OCI-LY3 (cell line): ENCODE measurements around the gene DCUN1D3.
A peak's percentile ranks its signal among the peaks of the same experiment; 100 is the strongest.

ENCODE experiments used
- H2AFZ ChIP-seq: fragments of 200-600, 300-600 bp; shearing (Covaris generic); 2 replicates; pipeline ENCODE4 v1.6.0; 2014; ENCODE audit warnings: antibody characterized with exemption, low read depth, low read length
- H3K27ac ChIP-seq: fragments of 200-600, 300-600 bp; sonication (generic); 2 replicates; pipeline ENCODE4 v1.5.1; 2014; ENCODE audit warnings: mild to moderate bottlenecking, low read length, moderate library complexity, mixed read lengths
- H3K27me3 ChIP-seq: fragments of 200-600, 300-600 bp; sonication (generic); 2 replicates; pipeline ENCODE4 v1.6.1; 2014; ENCODE audit warnings: low read depth, low read length, mixed read lengths
- H3K36me3 ChIP-seq: fragments of 200-600, 300-600 bp; sonication (generic); replicated peaks from 2 replicates; pipeline ENCODE3; 2014; ENCODE audit warnings: low read depth, low read length, mixed read lengths
- H3K4me1 ChIP-seq: fragments of 300-600, 200-600 bp; sonication (generic); 2 replicates; pipeline ENCODE4 v1.6.1; 2014; ENCODE audit warnings: low read length, mixed read lengths
- H3K4me2 ChIP-seq: fragments of 200-600, 300-600 bp; sonication (generic); 2 replicates; pipeline ENCODE4 v1.6.1; 2014; ENCODE audit warnings: low read length, mixed read lengths
- H3K4me3 ChIP-seq: fragments of 300-600, 200-600 bp; sonication (generic); 2 replicates; pipeline ENCODE4 v1.5.1; 2014; ENCODE audit warnings: antibody characterized with exemption, mild to moderate bottlenecking, low read length, moderate library complexity
- H3K79me2 ChIP-seq: fragments of 300-600, 200-600 bp; shearing (Covaris generic); 2 replicates; pipeline ENCODE4 v1.6.1; 2014; ENCODE audit warnings: mild to moderate bottlenecking, low read length, mixed read lengths
- H3K9ac ChIP-seq: fragments of 300-600, 200-600 bp; shearing (Covaris generic); 2 replicates; pipeline ENCODE4 v1.6.0; 2014; ENCODE audit warnings: mild to moderate bottlenecking, low read length, moderate library complexity
- H3K9me3 ChIP-seq: fragments of 200-600, 300-600 bp; shearing (Covaris generic); 2 replicates; pipeline ENCODE4 v1.6.1; 2014; ENCODE audit warnings: low read length, mixed read lengths; ENCODE audit not compliant: insufficient read depth
- H4K20me1 ChIP-seq: fragments of 200-600, 300-600 bp; sonication (generic); 2 replicates; pipeline ENCODE4 v1.6.1; 2016; ENCODE audit warnings: low read length, mixed read lengths; ENCODE audit not compliant: insufficient read depth
- CTCF ChIP-seq: fragments of 200-600, 300-600 bp; sonication (generic); IDR thresholded peaks from 2 replicates; pipeline ENCODE4 v1.5.1; 2014; ENCODE audit warnings: antibody characterized with exemption, low read length, low read depth
- EZH2phosphoT487 ChIP-seq: fragments of 200-600 bp; shearing (Covaris generic); IDR thresholded peaks from 2 replicates; pipeline ENCODE4 v1.6.1; 2018; ENCODE audit warnings: antibody characterized with exemption, mixed run types, low read depth

DCUN1D3 gene

GRCh38 chr16:20944861-20945574 is 44.9 kb upstream of the DCUN1D3 start:
- H2AFZ ChIP-seq: no peak overlapping the region
- peaks cover 2% of the 10 kb centered on the region for H3K4me1 ChIP-seq
- TF ChIP-seq CTCF: peak; percentile 56
- TF ChIP-seq EZH2phosphoT487: no peak
- H3K79me2 ChIP-seq: no peaks in the 10 kb centered on the region
- no peak overlapping the region for H3K27ac ChIP-seq
- H3K36me3 ChIP-seq: no peaks in the 10 kb centered on the region
- H3K9me3 ChIP-seq: no peaks in the 10 kb centered on the region
- no peak overlapping the region for H3K4me2 ChIP-seq
- no peak overlapping the region for H3K4me3 ChIP-seq
- H3K9ac ChIP-seq: no peak overlapping the region
- no peaks in the 10 kb centered on the region for H4K20me1 ChIP-seq
- peaks cover 3% of the 10 kb centered on the region; the same call in 1 of the 2 replicates for H3K27me3 ChIP-seq

- H3K4me2 ChIP-seq: no peak overlapping the region
- TF ChIP-seq CTCF: no peak
Observed at GRCh38 chr16:20942256-20942655, 42.1 kb upstream of the DCUN1D3 start.

DNA sequence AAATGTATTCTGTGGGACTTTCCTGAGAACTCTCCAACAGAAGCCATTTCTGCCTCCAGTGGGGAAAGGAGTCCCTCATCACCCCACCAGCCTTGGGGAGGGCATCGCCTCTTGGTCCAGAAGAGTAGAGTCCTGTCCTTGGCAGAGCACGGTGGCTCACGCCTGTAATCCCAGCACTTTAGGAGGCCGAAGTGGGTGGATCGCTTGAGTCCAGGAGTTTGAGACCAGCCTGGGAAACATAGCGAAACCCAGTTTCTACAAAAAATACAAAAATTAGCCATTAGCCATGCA is 41.4 kb upstream of the DCUN1D3 start:
- Histone ChIP-seq H2AFZ (no peak overlapping the region), H4K20me1 (no peaks in the 10 kb centered on the region), H3K4me2 (no peak overlapping the region), H3K79me2 (no peaks in the 10 kb centered on the region), H3K4me3 (no peak overlapping the region), H3K36me3 (no peaks in the 10 kb centered on the region), H3K9me3 (no peaks in the 10 kb centered on the region), H3K9ac (no peak overlapping the region), H3K27ac (no peak overlapping the region), H3K27me3 (0 out of 2 replicates have a peak, but pooled peaks cover 4% of the 10 kb centered on the region), H3K4me1 (peaks cover 20% of the 10 kb centered on the region)
- no peak for TF ChIP-seq CTCF
- no peak for TF ChIP-seq EZH2phosphoT487

More at GRCh38 chr16:20942256-20942655, 42.1 kb upstream of the DCUN1D3 start:
- Histone ChIP-seq H3K36me3 (no peaks in the 10 kb centered on the region), H3K79me2 (no peaks in the 10 kb centered on the region), H4K20me1 (no peaks in the 10 kb centered on the region), H3K27me3 (no peaks in the 10 kb centered on the region), H3K9ac (no peak overlapping the region), H3K4me1 (peaks cover 20% of the 10 kb centered on the region), H2AFZ (no peak overlapping the region), H3K9me3 (no peaks in the 10 kb centered on the region), H3K4me3 (no peak overlapping the region), H3K27ac (no peak overlapping the region)

DNA sequence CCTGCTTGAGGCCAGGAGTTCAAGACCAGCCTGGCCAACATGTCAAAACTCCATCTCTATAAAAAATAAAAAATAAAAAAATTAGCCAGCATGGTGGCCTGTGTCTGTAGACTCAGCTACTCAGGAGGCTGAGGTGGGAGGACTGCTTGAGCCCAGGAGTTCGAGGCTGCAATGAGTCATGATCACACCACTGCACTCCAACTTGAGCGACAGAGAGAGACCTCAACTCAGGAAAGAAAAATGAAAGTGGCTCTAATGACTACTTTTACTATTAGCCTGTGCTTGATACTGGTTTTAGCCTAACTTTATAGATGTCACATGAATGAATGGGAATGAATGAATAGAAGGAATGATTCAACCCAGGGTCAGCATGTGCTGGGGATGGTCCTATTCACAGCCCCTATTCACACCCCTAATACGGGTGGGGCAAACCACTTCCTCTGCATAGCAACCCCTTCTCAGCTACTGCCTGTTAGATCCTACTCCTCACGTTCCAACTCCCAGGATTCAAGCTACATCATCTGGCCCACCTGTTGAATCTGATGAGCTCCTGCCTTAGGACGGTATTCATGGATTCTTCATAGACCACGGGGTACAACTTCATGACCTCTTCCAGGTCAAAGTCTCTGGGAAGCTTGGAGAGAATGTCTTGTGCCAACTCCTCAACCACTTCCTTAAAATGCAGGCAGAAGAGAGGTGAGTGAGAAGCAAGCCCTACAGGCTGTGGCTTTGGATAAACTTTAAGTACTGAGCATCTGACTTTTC is 40.9 kb upstream of the DCUN1D3 start:
- Histone ChIP-seq H3K4me3 (no peak overlapping the region), H3K36me3 (no peaks in the 10 kb centered on the region), H3K4me1 (peaks cover 20% of the 10 kb centered on the region), H3K4me2 (no peak overlapping the region), H3K27me3 (0 out of 2 replicates have a peak, but pooled peaks cover 4% of the 10 kb centered on the region), H4K20me1 (no peaks in the 10 kb centered on the region), H3K79me2 (no peaks in the 10 kb centered on the region), H3K9ac (no peak overlapping the region), H2AFZ (no peak overlapping the region), H3K27ac (no peak overlapping the region), H3K9me3 (no peaks in the 10 kb centered on the region)
- TF ChIP-seq EZH2phosphoT487: no peak
- no peak for TF ChIP-seq CTCF
